Skeletal muscle cell (primary cell): ENCODE results near the gene FNDC7.
A peak's percentile ranks its signal among the peaks of the same experiment; 100 is the strongest.
"Not testable (repeated sequence)": the region's sequence is repeated elsewhere in the genome, so short reads cannot be mapped to it uniquely, and the experiment has no call there.

Experiments
- DNase-seq: peaks from one replicate; pipeline ENCODE4 v3.0.0-alpha.2; 2010; ENCODE audit warnings: low read depth
- H3K4me3 ChIP-seq: 2 replicates; pipeline ENCODE4 v1.5.1; 2011; ENCODE audit warnings: low read depth, mild to moderate bottlenecking, control low read depth, low read length, moderate library complexity

FNDC7 gene

DNA sequence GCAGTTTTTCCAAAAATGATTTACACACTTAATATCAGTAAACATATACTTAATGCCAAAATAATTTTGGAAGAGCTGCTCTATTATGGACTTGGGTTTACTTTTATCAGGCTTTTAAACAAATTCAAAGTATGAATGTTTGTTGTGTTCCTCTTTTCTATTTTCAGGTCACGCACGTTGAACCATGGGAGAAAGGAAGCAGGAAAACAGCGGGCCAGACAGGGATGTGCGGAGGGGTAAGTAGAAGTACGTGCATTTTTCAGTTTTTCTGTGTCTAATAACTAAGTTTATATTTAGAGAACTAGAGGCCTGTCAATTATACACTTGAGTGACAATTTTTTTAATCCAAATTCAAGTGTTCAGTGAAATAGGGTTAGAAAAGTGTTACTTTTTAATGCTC is 17.2 kb upstream of the FNDC7 start:
- no peak overlapping the region for H3K4me3 ChIP-seq
- DNase-seq, result no peak

DNA sequence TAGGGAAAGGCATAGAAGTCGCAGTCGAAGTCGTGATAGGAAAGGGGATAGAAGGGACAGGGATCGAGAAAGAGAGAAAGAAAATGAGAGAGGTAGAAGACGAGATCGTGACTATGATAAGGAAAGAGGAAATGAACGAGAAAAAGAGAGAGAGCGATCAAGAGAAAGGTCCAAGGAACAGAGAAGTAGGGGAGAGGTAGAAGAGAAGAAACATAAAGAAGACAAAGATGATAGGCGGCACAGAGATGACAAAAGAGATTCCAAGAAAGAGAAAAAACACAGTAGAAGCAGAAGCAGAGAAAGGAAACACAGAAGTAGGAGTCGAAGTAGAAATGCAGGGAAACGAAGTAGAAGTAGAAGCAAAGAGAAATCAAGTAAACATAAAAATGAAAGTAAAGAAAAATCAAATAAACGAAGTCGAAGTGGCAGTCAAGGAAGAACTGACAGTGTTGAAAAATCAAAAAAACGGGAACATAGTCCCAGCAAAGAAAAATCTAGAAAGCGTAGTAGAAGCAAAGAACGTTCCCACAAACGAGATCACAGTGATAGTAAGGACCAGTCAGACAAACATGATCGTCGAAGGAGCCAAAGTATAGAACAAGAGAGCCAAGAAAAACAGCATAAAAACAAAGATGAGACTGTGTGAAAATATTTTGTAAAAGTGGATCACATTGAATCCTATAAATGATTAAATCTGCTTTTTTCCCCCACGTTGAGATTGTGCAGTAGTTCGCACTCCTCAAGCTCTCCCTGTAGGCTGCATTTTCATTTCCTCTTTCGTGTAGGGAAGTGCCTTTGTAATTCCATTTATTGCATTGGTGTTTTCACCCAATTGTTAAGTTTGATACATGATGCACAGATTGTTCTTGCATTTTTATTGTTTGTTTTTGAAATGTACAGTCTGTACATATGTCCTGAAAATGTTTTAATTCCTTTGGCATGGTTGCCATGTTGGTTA is 13.1 kb upstream of the FNDC7 start:
- H3K4me3 ChIP-seq, result no peak overlapping the region

DNA sequence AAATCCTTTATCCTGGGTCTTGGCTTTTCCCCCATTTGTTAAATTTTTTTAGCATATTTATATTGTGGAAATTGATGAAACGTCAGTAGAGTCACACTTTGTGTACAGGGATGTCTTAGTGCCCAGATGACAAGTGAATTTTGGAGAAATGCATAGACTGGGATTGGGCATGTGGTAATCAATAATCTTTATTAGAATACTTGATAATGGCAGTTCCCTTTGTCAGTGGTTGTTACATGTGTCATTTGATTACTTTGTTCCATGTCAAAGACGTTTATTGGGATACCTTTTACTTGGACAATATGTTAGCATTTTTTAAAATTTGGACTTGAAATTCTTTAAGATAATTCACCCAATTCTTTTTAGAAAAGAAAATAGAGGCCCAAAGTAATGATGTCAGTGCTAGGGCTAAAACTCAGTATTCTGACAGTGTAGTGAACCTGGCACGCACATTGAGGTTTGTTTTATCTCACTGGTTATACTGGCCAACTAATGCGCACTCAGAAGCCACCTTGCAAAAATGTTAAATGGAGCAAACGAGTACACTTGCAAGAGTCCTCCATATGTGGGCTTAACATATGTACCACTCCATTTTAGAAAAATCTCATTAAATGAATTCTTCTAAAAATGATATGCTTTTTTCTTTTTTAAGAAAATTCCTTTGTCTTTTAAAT is 11.4 kb upstream of the FNDC7 start:
- no peak for DNase-seq
- H3K4me3 ChIP-seq, result no peak overlapping the region

More for the DNA sequence above, 13.1 kb upstream of the FNDC7 start:
- DNase-seq, result no peak

DNA sequence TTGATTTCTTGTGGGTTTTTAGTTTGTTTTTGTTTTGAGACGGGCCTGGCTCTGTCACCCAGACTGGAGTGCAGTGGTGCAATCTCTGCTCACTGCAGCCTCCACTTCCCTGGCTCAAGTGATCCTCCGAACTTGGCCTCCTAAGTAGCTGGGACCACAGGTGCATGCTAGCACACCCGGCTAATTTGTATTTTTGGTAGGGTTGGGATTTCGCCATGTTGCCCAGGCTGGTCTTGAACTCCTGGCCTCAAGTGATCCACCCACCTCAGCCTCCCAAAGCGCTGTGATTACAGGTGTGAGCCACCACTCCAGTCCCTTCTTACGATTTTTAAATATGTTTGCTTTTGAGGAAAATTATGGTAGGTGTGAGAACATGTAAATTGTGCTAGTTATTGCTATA is 10.6 kb upstream of the FNDC7 start:
- DNase-seq, H3K4me3 ChIP-seq: not testable (repeated sequence)

DNA sequence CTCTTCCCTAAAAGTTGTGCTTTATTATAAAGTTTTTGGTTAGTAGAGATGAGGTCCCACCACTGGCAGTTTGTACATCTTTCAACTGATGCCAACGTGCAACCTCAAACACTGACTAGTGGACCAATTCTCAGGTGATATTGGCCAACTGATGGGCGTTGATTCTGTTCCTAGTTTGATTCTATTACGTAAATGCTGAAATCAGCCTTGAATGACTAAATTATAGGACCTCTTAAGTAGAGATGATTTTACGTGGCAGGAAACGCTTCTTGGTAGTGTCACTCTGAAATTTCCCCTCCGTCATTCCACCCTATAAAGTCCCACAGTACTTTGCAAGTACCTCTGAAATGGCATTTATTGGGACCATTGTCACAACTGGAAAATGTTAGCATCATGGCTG is 8.8 kb upstream of the FNDC7 start:
- no peak overlapping the region for H3K4me3 ChIP-seq
- no peak for DNase-seq

DNA sequence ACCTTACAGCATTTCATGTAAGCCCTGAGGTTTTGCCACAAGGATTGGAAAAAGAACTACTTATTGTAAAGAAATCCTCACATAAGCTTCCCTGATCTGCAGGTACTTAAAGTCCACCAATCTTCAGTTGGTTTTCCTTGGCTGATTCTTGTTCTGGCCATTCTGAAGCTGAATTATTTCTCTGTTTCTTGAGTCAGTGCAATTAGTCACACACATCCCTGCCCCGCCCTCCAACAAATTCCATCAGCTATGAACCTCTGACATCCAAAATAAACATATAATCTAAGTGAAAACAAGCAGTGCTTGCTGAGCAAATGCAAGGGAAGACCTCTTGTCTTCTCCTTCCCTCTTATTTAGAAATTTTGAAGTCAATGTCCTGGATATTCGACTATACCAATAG is 8.2 kb upstream of the FNDC7 start:
- peak; percentile 63 for DNase-seq
- H3K4me3 ChIP-seq, result no peak overlapping the region

DNA sequence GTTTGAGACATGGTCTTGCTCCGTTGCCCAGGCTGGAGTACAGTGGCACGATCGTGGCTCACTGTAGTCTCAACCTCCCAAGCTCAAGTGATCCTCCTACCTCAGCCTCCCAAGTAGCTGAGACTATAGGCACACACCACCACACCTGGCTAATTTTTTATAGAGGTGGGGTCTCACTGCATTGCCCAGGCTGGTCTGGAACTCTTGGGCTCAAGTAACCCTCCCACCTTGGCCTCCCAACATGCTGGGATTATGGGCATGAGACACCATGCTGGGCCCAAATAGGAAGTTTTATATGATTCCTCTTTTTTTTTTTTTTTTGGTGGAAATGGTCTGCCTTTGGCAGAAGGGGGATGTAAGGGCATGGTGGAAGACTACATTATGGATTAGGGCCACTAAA is 6.1 kb upstream of the FNDC7 start:
- H3K4me3 ChIP-seq, result no peak overlapping the region
- DNase-seq, result no peak

DNA sequence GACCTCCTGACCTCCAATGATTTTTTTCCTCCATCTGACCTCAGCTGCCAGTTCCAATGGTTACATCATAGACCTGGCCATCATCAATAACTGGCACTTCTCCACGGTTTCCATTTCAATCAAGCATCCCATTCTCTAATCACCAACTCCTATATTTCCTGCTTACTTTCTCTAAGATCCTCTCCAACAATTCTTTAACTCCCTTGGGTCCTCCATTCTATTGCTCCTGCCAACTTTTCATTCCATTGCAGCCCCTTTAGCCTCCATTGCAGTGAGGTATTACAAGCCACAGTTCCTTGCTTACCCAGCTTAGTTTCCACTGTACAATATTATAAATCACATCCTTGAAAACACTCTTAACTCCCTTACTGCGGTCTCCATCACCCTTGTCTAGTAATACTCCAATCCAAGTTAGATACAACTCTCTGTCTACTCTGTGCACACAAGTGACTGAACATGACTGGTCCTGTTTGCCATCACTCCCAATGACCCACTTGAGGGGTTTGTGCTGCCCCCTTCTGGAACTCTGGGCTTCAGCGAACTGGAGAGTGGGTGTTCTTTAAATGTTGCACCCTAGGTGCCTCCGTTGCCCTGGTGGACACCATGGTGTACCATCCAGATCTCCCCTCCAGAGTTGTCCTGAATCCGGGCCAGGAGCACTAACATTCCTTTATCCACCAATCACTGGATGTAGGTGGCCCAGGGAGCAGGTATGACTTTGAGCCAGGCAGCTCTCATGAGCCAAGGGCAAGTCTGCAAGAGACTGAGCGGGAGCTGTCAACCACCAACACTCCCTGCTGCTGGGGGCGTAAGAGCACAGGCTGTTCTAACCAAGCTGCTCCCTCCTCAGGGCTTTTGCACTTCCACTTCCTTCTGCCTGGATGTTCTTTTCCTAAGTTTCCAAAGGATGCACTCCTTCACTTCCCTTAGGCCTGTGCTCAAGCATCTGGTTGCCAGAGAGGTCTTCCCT is 3.7 kb upstream of the FNDC7 start:
- no peak overlapping the region for H3K4me3 ChIP-seq
- peak; percentile 67 for DNase-seq

DNA sequence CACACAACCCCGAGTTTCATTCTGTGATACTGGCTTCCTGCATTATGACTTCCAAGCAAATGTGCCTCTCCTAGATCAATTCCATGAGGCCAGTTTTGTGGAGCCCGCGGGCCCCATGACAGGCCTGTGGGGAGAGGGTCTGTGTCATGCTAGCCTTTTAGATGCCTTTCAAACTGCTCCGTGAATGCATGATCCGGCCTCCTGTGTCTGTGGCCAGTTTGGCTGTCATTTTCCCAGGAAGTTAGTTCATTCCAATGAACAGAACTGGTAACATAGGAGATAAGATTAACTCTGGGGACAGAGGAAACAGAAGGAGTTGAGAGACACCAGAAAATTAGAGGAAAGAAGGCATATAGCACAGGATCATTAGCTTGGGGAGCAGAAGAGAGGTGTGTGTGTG is 3.2 kb downstream of the FNDC7 start:
- no peak overlapping the region for H3K4me3 ChIP-seq
- DNase-seq, result no peak

DNA sequence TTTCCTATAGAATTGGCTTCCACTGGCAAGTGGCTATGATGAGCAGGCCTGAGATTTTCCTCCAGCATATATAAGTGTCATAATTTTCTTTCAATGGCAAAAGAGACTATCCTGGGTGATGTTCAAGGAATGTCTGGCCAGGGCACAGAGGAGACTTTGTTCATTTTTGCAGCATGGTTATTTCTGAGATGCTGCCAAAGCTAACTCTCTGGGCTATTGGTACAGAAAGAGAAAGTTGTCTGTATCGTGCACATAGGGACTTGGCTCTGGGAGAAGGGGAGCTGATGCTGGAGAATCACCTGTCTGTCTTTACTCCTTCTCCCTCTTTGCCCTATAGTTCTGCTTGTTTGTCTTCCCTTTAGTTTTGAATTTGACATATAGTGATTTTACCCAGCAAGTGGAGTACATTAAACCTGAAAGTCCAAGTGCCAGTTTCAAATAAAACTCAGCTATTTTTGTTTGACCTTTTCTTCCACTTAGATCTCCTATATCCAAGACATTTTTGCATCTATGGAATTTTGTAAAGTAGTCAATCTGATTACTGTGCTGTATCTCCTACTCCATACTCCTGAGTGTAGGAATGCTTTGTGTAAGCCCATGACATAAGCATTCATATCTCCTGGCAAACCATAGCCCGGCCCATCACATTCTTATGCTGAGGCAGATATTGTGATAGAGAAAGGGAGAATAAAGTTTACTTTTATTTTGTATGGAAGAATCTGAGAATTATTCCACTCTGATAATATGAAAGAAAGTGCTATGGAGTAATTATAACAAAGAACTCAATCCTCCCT is 3.9 kb downstream of the FNDC7 start:
- no peak for DNase-seq
- H3K4me3 ChIP-seq, result no peak overlapping the region

DNA sequence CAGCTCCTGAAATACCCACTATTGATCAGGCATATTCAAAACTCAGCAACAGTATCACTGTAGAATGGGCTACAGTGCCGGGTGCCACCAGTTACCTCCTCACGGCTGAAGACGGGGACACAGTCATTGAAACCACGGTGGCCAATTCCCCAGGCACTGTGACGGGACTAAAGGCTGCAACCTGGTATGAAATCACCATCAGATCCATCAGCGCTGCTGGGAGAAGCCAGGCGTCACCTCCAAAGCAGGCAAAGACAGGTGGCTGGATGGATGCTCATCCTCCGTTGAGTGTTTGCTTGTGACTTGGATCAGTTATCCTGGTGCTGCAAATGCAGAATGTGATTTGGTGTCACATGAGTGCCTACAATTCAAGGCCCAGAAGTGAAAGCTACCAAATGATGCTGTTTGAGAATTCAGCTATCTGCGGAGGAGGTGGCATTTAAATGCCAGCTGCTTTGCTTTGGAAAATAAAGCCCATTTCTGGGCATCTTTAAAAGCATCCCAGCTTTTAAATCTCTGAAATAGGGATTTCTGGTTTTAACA is 5.1 kb downstream of the FNDC7 start:
- H3K4me3 ChIP-seq, result no peak overlapping the region
- DNase-seq, result no peak

DNA sequence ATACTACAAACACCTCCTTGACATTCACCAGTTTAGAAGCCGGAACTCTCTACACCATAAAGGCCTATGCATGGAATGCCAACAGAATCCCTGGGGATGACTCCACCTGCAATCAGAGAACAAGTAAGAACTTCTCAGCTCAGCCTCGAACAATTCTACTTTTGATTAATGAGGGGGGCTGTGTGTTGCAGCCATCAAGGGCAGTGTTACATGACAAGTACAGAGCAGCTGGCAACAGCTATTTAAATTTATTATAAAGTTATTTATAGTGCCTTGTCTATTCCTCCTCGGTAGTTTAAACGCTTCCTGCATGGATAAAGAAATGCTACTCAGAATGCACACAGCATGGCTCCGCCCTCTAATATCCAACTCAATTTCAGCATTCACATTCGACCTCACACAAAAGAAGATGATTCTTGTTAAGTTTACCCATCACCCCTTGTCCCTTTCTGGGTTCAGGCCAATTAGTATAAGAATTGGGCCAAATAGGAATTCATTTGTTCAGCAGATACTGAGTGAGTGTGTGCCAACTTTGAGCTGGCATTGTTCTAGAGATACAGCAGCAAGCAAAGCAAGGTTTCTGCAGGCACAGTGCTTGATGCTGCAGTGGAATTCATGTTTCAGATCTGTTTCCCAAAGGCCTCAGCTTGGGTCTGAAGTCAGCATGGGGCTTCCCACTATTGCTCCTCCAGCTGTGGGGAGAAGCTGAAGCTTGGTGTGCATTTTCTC is 6.4 kb downstream of the FNDC7 start:
- H3K4me3 ChIP-seq, result no peak overlapping the region
- DNase-seq, result no peak

DNA sequence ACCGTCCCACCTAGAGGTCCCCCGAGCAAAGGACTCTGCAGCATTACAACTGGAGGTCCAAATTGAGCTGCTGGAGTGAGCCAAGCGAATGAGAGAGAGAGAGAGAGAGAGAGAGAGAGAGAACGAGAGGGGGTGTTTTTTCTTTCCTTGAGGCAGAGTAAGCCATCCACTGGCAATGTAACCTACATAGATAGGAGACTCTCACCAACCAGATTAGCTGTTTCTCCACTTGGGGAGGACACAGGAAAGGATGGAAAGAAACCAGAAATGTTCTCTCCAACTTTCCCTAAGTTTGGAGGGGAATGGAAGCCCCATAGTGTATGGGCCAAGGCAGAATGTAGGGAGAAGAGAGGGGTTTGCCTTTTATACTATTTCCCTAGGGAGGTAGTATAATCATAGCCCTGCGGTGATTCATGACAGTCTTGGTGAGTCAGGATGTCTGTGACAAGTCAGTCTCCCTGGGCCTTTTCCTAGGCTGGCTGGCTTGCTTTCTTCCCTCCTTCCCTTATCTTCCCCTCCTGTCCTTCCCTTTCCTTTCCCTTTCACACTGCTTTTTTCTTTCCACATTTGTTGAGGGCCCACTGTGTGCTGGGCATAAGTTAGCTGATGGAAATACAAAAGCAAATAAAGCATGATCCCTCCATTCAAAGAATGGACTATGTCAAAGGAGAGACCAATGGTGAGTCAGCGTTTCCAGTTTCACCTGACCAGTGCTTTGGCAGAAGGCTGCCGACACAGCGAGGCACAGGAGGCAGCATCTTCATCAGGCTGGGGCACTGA is 7.1 kb downstream of the FNDC7 start:
- H3K4me3 ChIP-seq, result no peak overlapping the region
- DNase-seq, result peak; percentile 72

DNA sequence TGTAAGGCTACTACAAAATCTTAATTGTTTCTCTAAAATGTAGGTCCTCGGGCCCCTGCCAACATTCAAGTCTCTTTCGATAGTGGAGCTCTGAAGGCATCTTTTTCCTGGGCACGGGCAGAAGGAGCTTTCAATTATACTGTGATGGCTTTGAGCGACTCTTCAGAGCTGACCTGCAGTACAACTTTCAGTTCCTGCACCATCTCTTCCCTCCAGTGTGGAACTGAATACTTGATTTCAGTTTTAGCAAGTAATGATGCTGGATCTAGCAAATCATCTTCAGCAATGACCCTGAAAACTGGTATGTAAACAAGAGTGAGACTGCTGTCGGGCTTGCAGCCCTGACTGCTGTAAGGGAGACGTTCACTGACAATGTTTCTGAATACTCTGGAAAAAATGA is 9.6 kb downstream of the FNDC7 start:
- H3K4me3 ChIP-seq, result no peak overlapping the region
- no peak for DNase-seq

DNA sequence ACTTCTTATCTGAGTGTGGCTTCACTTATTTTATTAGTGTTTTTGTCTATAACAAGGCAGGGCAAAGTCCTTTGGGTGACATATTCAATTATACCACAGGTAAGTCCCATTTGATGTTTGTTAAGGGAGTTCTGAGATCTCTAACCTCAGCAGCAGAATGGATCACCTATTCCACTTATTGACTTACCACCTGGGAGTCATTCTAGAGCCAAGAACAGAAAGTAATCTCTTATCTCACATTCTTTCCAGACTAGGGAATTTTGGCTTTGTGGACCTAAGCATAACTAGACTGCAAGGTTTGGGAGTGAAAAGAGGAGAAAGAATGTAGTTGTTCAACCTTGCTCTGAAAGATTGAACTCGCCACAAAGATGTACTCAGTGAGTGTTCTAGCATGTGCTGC is 13.2 kb downstream of the FNDC7 start:
- H3K4me3 ChIP-seq, result no peak overlapping the region
- DNase-seq, result no peak

DNA sequence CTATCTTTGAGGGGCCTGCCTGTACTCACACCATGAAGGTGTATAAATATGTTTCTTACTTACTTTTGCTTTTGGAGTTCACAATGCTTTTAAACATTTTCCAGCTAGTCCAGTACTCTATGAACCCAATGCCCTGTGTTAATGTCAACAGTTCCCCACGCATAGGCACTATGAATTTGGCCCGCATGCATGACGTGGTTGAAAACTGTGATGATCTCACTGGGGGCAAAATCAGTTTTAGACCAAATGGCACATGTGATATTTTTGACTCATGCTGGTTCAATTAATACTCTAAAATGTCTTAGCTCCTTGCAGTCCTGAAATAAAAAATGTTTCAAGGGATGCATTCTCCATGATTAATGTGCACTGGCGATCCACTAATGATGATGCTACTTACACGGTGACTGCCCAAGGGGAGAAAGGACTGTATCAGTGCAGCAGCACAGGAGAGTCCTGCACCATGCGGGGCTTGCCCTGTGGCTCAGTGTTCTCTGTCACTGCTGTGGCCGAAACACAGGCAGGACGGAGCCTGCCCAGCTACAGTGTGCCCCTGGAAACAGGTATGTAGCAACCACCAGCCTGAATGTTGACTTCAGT is 15.7 kb downstream of the FNDC7 start:
- H3K4me3 ChIP-seq, result no peak overlapping the region

DNA sequence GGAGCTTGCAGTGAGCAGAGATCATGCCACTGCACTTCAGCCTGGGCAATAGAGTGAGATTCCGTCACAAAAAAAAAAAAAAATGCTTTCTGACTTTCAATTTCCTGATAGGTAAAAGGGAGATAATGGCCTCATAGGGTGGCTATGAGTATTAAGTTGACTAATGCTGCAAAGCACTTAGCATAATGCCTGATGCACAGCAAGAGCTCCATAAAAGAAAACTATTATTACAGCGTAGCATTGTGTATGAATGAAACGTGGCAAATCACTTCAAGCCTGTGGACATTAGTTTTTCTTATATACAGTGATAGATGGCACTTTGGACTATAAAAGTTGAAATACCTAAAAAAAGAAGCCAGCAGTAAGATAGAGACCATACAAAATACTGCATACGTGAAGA is 16.8 kb downstream of the FNDC7 start:
- DNase-seq, result no peak
- no peak overlapping the region for H3K4me3 ChIP-seq

More for the DNA sequence above, 15.7 kb downstream of the FNDC7 start:
- DNase-seq, result no peak
